ENCODE data around the gene ZNF254.

- TF ChIP-seq GATA3 (IDR thresholded peaks at IDR 0.05; ENCODE audit: low read depth, low read length) (no peak), GATA2 (IDR thresholded peaks at IDR 0.05; ENCODE audit: low read depth, low read length) (no peak)
Observed at GRCh38 chr19:24074720-24075454, 12.1 kb upstream of the ZNF254 start.

Measured in SH-SY5Y (cell line).